Measurements from ENCODE around the gene C1QTNF12.

GRCh38 chr1:1255078-1255477, 8.6 kb upstream of the C1QTNF12 start:
- TF ChIP-seq CTCF (IDR thresholded peaks at IDR 0.05; ENCODE audit: low read length), result no peak
- no peak for TF ChIP-seq EZH2 (IDR thresholded peaks at IDR 0.05; ENCODE audit: borderline replicate concordance, low read length)

All from OCI-LY1 (cell line).